ENCODE results near the gene PEX14.

The PEX14 gene

DNA sequence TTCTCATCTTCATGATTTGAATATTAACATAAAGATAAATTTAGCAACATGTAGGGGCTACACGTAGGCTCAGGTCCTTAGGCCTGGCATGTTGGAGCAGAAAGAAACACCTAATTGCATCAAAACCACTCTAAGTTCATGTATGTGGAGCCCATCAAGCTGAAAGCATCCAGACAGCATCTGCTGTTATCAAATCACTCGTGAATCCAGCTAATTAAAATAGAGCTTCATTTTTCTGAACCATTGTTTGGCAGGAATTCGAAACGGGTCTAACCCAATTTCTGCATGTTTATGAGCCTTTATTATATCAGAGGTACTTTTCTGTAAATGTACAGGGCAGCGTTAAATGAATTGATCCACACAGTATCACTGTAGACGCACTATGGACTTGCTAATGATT is 45.7 kb downstream of the PEX14 start:
- no peak for DNase-seq (ENCODE audit: low spot score)

DNA sequence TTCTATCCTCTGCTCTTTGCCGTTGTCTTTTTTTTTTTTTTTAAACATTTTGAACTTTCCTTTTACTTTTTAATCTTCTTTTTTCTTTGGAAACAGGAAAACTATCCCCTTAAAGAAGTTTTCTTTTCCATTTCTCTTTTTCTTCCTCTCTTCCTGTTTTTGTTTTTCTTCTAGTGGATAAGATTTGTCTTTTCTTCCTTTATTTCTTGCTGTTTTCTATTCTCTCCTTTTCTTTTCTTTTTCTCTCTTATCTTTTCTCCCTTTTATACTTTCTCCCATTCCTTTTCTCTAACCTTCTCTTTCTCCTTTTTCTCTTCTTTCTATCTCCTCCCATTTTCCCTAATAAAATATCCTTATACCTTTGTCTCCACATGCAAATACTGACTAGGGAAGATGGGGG is 46.2 kb downstream of the PEX14 start:
- no peak for DNase-seq (ENCODE audit: low spot score)

GRCh38 chr1:10521537-10522157 is 46.9 kb downstream of the PEX14 start:
- DNase-seq (ENCODE audit: low spot score): no peak

GRCh38 chr1:10522322-10522860 is 47.6 kb downstream of the PEX14 start:
- no peak for DNase-seq (ENCODE audit: low spot score)

GRCh38 chr1:10525208-10525607 is 50.5 kb downstream of the PEX14 start:
- no peak for DNase-seq (ENCODE audit: low spot score)

DNA sequence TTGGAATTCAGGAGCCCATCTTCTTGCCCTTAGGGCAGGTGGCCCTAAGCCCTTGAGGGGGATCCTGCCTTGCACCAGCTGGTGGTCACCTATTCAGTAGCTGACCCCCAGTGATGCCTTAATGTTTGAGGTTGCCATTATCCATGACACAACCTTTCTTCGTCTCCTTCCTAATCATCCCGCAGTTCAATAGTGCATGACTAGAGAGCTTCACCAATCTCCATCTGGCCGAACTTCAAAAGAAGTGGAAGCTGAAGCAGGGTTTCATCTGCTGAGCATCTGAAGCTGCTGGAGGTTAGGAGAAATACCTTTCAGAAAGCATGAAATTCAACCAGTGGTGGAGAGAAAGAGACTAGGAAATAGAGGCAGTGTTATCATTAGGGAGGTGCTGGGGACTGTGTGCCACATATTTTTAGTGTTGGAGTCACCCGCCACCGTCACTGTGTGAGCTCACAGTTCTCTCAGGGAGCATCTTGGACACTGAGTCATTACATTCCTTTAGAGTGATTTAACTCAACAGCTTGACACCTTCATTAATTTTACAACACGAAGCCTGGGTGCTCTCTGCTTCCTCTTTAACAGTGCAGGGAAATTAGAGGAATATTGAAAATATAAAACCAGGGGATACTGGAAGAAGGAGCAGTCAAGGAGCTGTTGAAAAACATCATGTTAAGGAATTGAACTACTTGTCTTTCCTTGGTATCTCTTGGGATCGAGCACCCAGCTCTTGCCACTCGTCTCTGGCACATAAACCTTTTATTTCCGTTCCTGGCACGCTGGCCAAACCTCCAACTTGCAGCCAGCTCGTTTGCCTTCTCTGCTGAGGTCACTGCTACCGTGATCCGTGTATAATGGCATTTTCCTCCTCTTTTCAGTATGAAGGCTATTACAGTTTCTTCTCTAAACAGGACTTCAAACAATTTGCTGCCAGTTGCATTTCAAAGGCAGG is 53.6 kb downstream of the PEX14 start:
- DNase-seq (ENCODE audit: low spot score): no peak

- no peak for DNase-seq (ENCODE audit: low spot score)
Observed at GRCh38 chr1:10529091-10529490, 54.3 kb downstream of the PEX14 start.

DNA sequence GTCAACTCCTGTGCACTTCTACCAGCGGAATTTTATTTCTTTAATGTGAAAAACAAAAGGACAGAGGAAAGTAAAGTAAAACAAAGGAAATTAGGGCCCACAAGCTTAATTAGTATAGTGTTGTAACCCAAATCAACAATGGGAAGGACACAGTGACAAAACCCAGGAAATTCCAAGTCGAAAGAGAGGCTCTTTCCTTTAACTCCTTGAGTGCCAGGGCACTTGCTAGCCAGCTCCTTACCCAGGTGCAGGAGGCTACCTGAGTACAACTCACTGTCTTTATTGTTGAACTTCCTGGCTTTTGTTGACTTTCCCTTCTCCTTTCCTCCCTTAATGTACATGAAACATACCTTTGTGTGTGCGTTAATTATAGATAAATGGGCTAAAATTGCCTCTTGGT is 55.0 kb downstream of the PEX14 start:
- DNase-seq (ENCODE audit: low spot score): no peak

GRCh38 chr1:10530281-10530740 is 55.6 kb downstream of the PEX14 start:
- DNase-seq (ENCODE audit: low spot score): no peak

- DNase-seq (ENCODE audit: low spot score): no peak
Observed at GRCh38 chr1:10530756-10531495, 56.2 kb downstream of the PEX14 start.

GRCh38 chr1:10532362-10532761 is 57.6 kb downstream of the PEX14 start:
- no peak for DNase-seq (ENCODE audit: low spot score)

GRCh38 chr1:10534519-10534918 is 59.8 kb downstream of the PEX14 start:
- DNase-seq (ENCODE audit: low spot score): no peak

DNA sequence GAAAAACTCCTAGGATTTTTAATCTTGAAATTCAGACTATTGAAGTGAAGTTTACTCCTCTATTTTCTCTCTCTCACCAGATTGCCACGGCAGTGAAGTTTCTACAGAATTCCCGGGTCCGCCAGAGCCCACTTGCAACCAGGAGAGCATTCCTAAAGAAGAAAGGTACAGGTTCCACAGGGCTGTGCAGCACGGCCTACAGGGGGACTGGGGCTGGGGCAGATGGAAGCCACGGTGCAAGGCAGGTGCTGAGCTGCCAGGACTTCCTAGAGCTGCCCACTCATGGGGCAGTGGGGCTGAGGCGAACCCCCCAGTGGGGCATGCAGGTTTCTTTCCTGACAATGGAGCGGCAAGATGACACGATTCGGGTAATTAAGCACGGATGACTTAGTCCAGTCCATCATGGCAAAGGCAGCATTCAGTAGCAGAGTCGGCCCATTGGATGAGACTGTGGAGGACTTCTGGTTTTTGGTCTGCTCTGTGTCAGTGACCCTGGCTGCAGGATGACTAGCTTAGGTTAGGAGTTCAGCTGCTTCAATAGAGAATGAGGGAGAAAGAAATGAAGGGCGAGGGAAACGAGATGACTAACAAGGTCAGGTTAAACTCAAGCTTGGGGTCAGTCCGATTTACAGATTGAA is 61.5 kb downstream of the PEX14 start:
- DNase-seq (ENCODE audit: low spot score): no peak

DNA sequence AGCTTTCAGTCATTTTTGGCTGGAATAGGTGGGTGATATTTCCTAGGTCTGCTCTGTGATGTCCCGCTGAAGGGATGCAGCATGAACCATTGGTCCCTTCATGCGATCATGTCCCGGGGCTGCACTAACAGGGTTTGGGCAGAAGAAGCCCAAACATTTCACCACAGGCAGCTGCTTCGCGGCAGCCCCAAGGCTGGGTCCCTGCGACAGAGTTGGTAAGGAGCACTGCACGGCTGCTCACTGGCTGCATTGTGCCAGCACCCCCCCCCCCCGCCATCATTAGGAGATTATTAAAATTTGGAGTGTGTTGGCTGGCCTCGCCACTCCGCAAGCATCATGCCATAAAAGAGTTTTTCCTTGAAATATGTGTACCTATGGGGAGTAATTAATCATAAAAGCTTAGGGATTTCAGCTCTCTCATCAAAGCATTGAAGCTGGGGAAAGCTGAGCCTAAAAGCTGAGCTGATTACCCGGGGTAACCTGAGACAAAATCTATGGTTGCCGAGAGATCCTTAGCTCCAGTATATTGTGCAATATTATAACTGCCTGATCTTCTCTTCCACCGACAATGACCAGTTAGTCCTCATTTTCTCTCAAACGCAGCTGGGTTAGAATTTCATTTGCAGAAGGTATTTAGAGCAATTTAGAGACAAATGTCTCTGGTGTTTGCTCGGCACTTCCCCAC is 62.5 kb downstream of the PEX14 start:
- no peak for DNase-seq (ENCODE audit: low spot score)

DNA sequence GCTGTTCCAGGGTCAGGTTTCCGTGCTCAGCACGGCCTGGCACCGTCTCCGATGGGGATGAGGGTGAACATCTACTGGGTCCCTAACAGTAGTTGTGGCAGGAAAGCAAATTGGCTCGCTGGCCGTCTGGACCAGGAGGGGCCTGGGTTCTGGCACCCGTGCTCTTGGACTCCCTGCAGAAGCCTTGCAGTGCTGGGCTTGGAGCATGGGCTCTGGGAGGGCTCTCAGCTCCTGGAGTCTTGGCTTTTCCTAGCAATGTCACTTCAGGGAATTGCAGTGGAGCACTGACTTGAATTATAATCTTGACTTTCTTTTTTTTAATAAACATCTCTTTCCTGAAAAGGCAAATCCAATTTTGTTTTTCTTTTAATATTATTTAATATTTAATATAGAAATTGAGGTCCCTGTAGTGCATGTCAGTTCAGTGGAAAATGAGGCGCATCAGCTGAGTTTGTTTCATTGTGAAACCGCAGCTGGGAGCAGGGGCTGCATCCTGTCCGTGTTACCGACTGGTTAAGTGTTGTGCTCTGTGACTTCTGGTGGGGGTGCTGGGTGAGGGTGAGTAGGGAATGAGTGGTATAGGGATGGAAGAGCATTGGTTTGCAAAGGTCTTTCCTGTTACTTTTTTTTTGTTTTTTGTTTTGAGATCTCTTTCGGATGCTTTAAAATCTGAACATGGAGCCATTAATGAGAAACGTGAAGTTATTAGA is 64.1 kb downstream of the PEX14 start:
- no peak for DNase-seq (ENCODE audit: low spot score)

DNA sequence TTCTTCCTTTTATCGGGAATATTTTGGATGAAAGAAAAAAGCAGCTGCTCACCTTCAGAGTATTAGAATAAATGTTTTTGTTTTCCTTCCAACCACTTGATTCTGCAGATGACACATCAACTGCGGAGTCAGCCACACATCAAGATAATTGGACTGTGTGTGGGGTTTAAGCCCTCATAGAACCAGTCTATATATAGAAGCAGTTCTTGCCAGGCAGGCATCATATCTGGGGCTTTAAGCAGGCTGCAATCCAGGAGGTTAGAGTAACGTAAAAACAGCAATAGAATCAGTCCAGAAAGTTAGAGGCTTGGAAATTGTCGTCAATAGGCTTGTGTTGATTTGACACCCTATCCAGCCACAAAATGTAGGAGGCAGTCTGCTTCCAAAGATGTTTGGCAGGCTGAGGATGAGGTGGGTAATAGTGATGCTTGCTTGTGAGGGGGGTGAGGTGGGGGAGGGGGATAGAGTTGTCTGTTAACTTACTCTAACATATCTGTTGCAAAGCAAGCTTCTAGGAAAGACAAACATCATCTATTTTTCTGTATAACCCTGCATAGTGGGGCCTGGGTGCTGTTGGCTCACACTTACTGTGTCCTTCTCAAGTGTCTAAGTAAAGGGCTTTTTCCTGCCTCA is 64.8 kb downstream of the PEX14 start:
- no peak for DNase-seq (ENCODE audit: low spot score)

- DNase-seq (ENCODE audit: low spot score): no peak
Observed at GRCh38 chr1:10540277-10541005, 65.7 kb downstream of the PEX14 start.

DNA sequence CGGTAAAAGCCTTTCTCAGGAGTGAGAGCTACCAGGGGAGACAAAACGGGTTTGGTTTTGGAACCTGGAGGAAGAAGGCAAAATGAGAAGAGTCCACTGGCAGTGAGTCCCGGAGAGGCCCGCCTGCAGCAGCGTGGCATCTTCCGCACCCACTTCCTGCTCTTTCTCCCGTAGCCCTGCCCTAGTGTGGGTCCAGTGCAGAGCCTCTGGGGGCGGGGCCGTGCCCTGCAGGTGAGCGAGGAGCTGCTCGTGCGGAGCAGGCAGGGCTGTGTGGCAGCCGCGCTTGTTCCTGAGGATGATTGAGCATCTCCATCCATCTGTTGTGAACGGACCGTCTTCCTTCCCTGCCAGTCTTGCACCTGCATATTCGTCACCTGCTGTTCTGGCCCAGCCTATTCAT is 66.5 kb downstream of the PEX14 start:
- no peak for DNase-seq (ENCODE audit: low spot score)

DNA sequence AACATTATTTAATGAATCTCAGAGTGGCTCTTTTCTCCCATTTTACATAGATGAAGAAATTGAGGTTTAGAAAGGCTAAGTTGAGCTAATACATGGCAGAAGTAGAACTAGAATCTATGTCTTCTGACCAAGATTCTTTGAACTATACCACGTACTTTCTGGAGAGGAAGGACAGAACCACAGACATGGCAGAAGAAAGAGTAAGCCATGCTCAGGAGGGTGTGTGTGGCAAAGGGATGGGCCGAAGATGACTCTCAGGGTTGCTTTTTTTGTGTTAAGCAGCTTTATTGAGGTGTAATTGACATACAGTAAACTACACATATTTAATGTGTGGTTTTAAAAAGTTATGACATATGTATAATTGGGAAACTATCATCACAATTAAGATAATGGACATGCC is 69.5 kb downstream of the PEX14 start:
- no peak for DNase-seq (ENCODE audit: low spot score)
